K562 (cell line): ENCODE measurements around the gene CALML3. TPM values are rescaled to one million over a fixed set of nuclear protein-coding genes. Genes with fewer than 3 reads are reported as not detected.

Experiments
- CHD7 ChIP-seq: fragments of 200-600 bp; sonication (generic); IDR thresholded peaks from one replicate; pipeline ENCODE4 v1.6.1; 2012; ENCODE audit warnings: mild to moderate bottlenecking, low read depth, low read length, inconsistent platforms
- CLOCK ChIP-seq: fragments of 250-450 bp; sonication (Bioruptor Pico); IDR thresholded peaks from 2 replicates; pipeline ENCODE4 v1.4.0; 2020; ENCODE audit warnings: mild to moderate bottlenecking, moderate library complexity, borderline replicate concordance
- ELF2 ChIP-seq: fragments of 250-450 bp; sonication (Bioruptor Pico); IDR thresholded peaks from 2 replicates; pipeline ENCODE4 v1.5.0; 2021; ENCODE audit warnings: mild to moderate bottlenecking
- LARP7 ChIP-seq: fragments of 450-650 bp; IDR thresholded peaks from 2 replicates; pipeline ENCODE4 v1.6.1; 2016
- MBD1 ChIP-seq: fragments of 250-450 bp; sonication (Bioruptor Pico); IDR thresholded peaks from 2 replicates; pipeline ENCODE4 v1.8.0; 2022; ENCODE audit warnings: inconsistent platforms
- SAP30 ChIP-seq: fragments of 200-600 bp; sonication (generic); IDR thresholded peaks from 2 replicates; pipeline ENCODE4 v1.6.1; 2012; ENCODE audit warnings: borderline replicate concordance, low read depth, mild to moderate bottlenecking, moderate library complexity, low read length, control low read depth, inconsistent platforms; ENCODE audit not compliant: insufficient read depth, poor library complexity, severe bottlenecking
- THRAP3 ChIP-seq: fragments of 450-650 bp; IDR thresholded peaks from 2 replicates; pipeline ENCODE4 v1.6.1; 2016; ENCODE audit warnings: mild to moderate bottlenecking, inconsistent platforms, borderline replicate concordance
- ZNF512 ChIP-seq: IDR thresholded peaks from 2 replicates; pipeline ENCODE4 v1.6.1; 2016; ENCODE audit warnings: missing genetic modification characterization, missing compliant biosample characterization
- ZNF699 ChIP-seq: fragments of 250-450 bp; sonication (Bioruptor Pico); IDR thresholded peaks from 2 replicates; pipeline ENCODE4 v1.8.0; 2021; ENCODE audit warnings: mild to moderate bottlenecking, moderate library complexity; ENCODE audit not compliant: insufficient replicate concordance
- polyA plus RNA-seq, 8 experiments: library from polyadenylated mRNA; depleted of rRNA in 4 of 8; stranded (reverse) in 5 of 8; unstranded in 3 of 8; fragments of >200 nt; fragmentation: Nextera tagmentation in 2 of 8; fragmentation: Illumina TruSeq in 1 of 8; extraction: Ambion mirVana in 2 of 8; extraction: Trizol in 1 of 8; gene quantifications; 2 replicates each; pipeline versions ENCODE4 v1.2.1 to v1.2.3, GENCODE V29; 2011 to 2014; ENCODE audit warnings: inconsistent platforms in 1 of 8, missing spikeins in 1 of 8
- total RNA-seq, 7 experiments: library from RNA; depleted of rRNA in 6 of 7; stranded (reverse); fragments of >200 nt in 6 of 7; fragmentation: Illumina TruSeq in 2 of 7; extraction: Trizol in 2 of 7; gene quantifications; 2 replicates each; pipeline versions ENCODE4 v1.2.1 to v1.2.3, GENCODE V29; 2011 to 2021; ENCODE audit warnings: low replicate concordance in 1 of 7

The CALML3 gene
- total and polyA plus RNA-seq, 9 of the 15 experiments (the other 6 are each of a cell fraction or from before 2014, with no cell fraction given) = not detected

GRCh38 chr10:5478694-5479305 lies 46.0 kb upstream of the CALML3 start (continued):
- TF ChIP-seq ZNF699 (CRISPR knock-in tag) = no peak
- TF ChIP-seq LARP7 = 0 out of 2 replicates have a peak, but pooled peaks have one; percentile 21
- no peak for TF ChIP-seq CHD7
- no peak for TF ChIP-seq ZNF512 (tag)
- peak; percentile 58; the same call in 1 of the 2 replicates for TF ChIP-seq ELF2 (CRISPR knock-in tag)
- TF ChIP-seq CLOCK (CRISPR knock-in tag) = no peak
- TF ChIP-seq THRAP3 = 0 out of 2 replicates have a peak, but pooled peaks have one; percentile 15
- peak; percentile 8 for TF ChIP-seq SAP30
- TF ChIP-seq MBD1 = no peak
